OCI-LY3 (cell line): Measurements from ENCODE around the gene FANCC.

Source experiments
- H2AFZ ChIP-seq: fragments of 200-600, 300-600 bp; shearing (Covaris generic); 2 replicates; pipeline ENCODE4 v1.6.0; 2014; ENCODE audit warnings: antibody characterized with exemption, low read depth, low read length
- H3K27ac ChIP-seq: fragments of 200-600, 300-600 bp; sonication (generic); 2 replicates; pipeline ENCODE4 v1.5.1; 2014; ENCODE audit warnings: mild to moderate bottlenecking, low read length, moderate library complexity, mixed read lengths
- H3K27me3 ChIP-seq: fragments of 200-600, 300-600 bp; sonication (generic); 2 replicates; pipeline ENCODE4 v1.6.1; 2014; ENCODE audit warnings: low read depth, low read length, mixed read lengths
- H3K36me3 ChIP-seq: fragments of 200-600, 300-600 bp; sonication (generic); replicated peaks from 2 replicates; pipeline ENCODE3; 2014; ENCODE audit warnings: low read depth, low read length, mixed read lengths
- H3K4me1 ChIP-seq: fragments of 300-600, 200-600 bp; sonication (generic); 2 replicates; pipeline ENCODE4 v1.6.1; 2014; ENCODE audit warnings: low read length, mixed read lengths
- H3K4me2 ChIP-seq: fragments of 200-600, 300-600 bp; sonication (generic); 2 replicates; pipeline ENCODE4 v1.6.1; 2014; ENCODE audit warnings: low read length, mixed read lengths
- H3K4me3 ChIP-seq: fragments of 300-600, 200-600 bp; sonication (generic); 2 replicates; pipeline ENCODE4 v1.5.1; 2014; ENCODE audit warnings: antibody characterized with exemption, mild to moderate bottlenecking, low read length, moderate library complexity
- H3K79me2 ChIP-seq: fragments of 300-600, 200-600 bp; shearing (Covaris generic); 2 replicates; pipeline ENCODE4 v1.6.1; 2014; ENCODE audit warnings: mild to moderate bottlenecking, low read length, mixed read lengths
- H3K9ac ChIP-seq: fragments of 300-600, 200-600 bp; shearing (Covaris generic); 2 replicates; pipeline ENCODE4 v1.6.0; 2014; ENCODE audit warnings: mild to moderate bottlenecking, low read length, moderate library complexity
- H3K9me3 ChIP-seq: fragments of 200-600, 300-600 bp; shearing (Covaris generic); 2 replicates; pipeline ENCODE4 v1.6.1; 2014; ENCODE audit warnings: low read length, mixed read lengths; ENCODE audit not compliant: insufficient read depth
- H4K20me1 ChIP-seq: fragments of 200-600, 300-600 bp; sonication (generic); 2 replicates; pipeline ENCODE4 v1.6.1; 2016; ENCODE audit warnings: low read length, mixed read lengths; ENCODE audit not compliant: insufficient read depth
- CTCF ChIP-seq: fragments of 200-600, 300-600 bp; sonication (generic); IDR thresholded peaks from 2 replicates; pipeline ENCODE4 v1.5.1; 2014; ENCODE audit warnings: antibody characterized with exemption, low read length, low read depth
- EZH2phosphoT487 ChIP-seq: fragments of 200-600 bp; shearing (Covaris generic); IDR thresholded peaks from 2 replicates; pipeline ENCODE4 v1.6.1; 2018; ENCODE audit warnings: antibody characterized with exemption, mixed run types, low read depth

Gene FANCC

GRCh38 chr9:95316274-95316673 lies 1.2 kb downstream of the FANCC start:
- peaks cover 31% of the 10 kb centered on the region for H3K79me2 ChIP-seq
- no peak overlapping the region for H3K27ac ChIP-seq
- H3K9ac ChIP-seq: peak overlapping the region; percentile 93
- peaks cover 13% of the 10 kb centered on the region for H3K4me1 ChIP-seq
- H3K4me3 ChIP-seq: peak overlapping the region; percentile 93
- H3K36me3 ChIP-seq: no peaks in the 10 kb centered on the region
- no peak overlapping the region for H2AFZ ChIP-seq
- TF ChIP-seq EZH2phosphoT487: no peak
- no peak for TF ChIP-seq CTCF
- peak overlapping the region; percentile 74 for H3K4me2 ChIP-seq
- no peaks in the 10 kb centered on the region for H3K9me3 ChIP-seq
- H3K27me3 ChIP-seq: no peaks in the 10 kb centered on the region
- 0 out of 2 replicates have a peak, but pooled peaks cover 4% of the 10 kb centered on the region for H4K20me1 ChIP-seq

- Histone ChIP-seq H4K20me1 (0 out of 2 replicates have a peak, but pooled peaks cover 4% of the 10 kb centered on the region), H3K27me3 (no peaks in the 10 kb centered on the region), H3K4me3 (no peak overlapping the region), H3K9ac (no peak overlapping the region), H3K36me3 (no peaks in the 10 kb centered on the region), H3K27ac (no peak overlapping the region), H2AFZ (no peak overlapping the region), H3K9me3 (no peaks in the 10 kb centered on the region), H3K4me2 (no peak overlapping the region), H3K79me2 (peaks cover 34% of the 10 kb centered on the region), H3K4me1 (peaks cover 13% of the 10 kb centered on the region)
- TF ChIP-seq EZH2phosphoT487 (no peak), CTCF (no peak)
These were observed 2.3 kb downstream of the FANCC start for GRCh38 chr9:95315108-95315746.

GRCh38 chr9:95313010-95313498 lies 4.5 kb downstream of the FANCC start:
- 0 out of 2 replicates have a peak, but pooled peaks cover 4% of the 10 kb centered on the region for H4K20me1 ChIP-seq
- H3K9me3 ChIP-seq: no peaks in the 10 kb centered on the region
- H3K27ac ChIP-seq: no peak overlapping the region
- peak overlapping the region; percentile 42 for H3K4me2 ChIP-seq
- no peaks in the 10 kb centered on the region for H3K36me3 ChIP-seq
- peak overlapping the region; percentile 67 for H3K4me3 ChIP-seq
- no peak overlapping the region for H3K9ac ChIP-seq
- no peak for TF ChIP-seq EZH2phosphoT487
- no peak for TF ChIP-seq CTCF
- H2AFZ ChIP-seq: no peak overlapping the region
- no peaks in the 10 kb centered on the region for H3K27me3 ChIP-seq
- peaks cover 38% of the 10 kb centered on the region for H3K79me2 ChIP-seq
- H3K4me1 ChIP-seq: peaks cover 11% of the 10 kb centered on the region

- no peak for TF ChIP-seq EZH2phosphoT487
- Histone ChIP-seq H3K9ac (no peak overlapping the region), H3K36me3 (no peaks in the 10 kb centered on the region), H3K4me2 (no peak overlapping the region), H3K27me3 (no peaks in the 10 kb centered on the region), H3K4me1 (peaks cover 10% of the 10 kb centered on the region), H3K27ac (no peak overlapping the region), H2AFZ (no peak overlapping the region), H3K4me3 (no peak overlapping the region), H3K79me2 (peaks cover 45% of the 10 kb centered on the region), H3K9me3 (no peaks in the 10 kb centered on the region), H4K20me1 (0 out of 2 replicates have a peak, but pooled peaks cover 4% of the 10 kb centered on the region)
These were observed 5.5 kb downstream of the FANCC start for GRCh38 chr9:95311961-95312360.
